ENCODE measurements around the gene ALDH8A1. TPM values are rescaled to one million over a fixed set of nuclear protein-coding genes. Genes with fewer than 3 reads are reported as not detected.
A peak's percentile ranks its signal among the peaks of the same experiment; 100 is the strongest.

Gene ALDH8A1
- polyA plus RNA-seq, 2 of the 4 experiments (the other 2 are of a cell fraction): 0.18 to 0.85 TPM

GRCh38 chr6:134937426-134937825 lies 12.5 kb downstream of the ALDH8A1 start (continued):
- no peak for TF ChIP-seq REST (IDR thresholded peaks at IDR 0.05)
- TF ChIP-seq ZC3H11A (IDR thresholded peaks at IDR 0.05): no peak
- no peak for TF ChIP-seq TP53 (CRISPR knock-in tag; IDR thresholded peaks at IDR 0.05)
- TF ChIP-seq BCL3 (IDR thresholded peaks at IDR 0.05): no peak
- no peak for TF ChIP-seq EHF (CRISPR knock-in tag; IDR thresholded peaks at IDR 0.05)
- TF ChIP-seq HOXA7 (CRISPR knock-in tag; IDR thresholded peaks at IDR 0.05): no peak

GRCh38 chr6:134936931-134937330 lies 13.0 kb downstream of the ALDH8A1 start:
- FAIRE-seq (no peak), ATAC-seq (peak in 1 of 2 experiments; percentile 63; a peak in 3 of 6 replicates), DNase-seq (ENCODE audit: low read depth in 1 of 2, low spot score in 1 of 2) (peak in 1 of 2 experiments; percentile 13)
- TF ChIP-seq RFX5 (IDR thresholded peaks at IDR 0.05) (no peak), GATA3 (IDR thresholded peaks at IDR 0.05; ENCODE audit: borderline replicate concordance) (peak; percentile 27; the same call in 1 of the 2 replicates), EHMT2 (IDR thresholded peaks at IDR 0.05; ENCODE audit: low read depth) (no peak), FOSB (CRISPR knock-in tag; IDR thresholded peaks at IDR 0.05) (no peak), EHF (CRISPR knock-in tag; IDR thresholded peaks at IDR 0.05) (no peak)
- ChIA-PET POLR2A (no interaction called here), CTCF (interaction anchor here (2.5 kb wide), 1 partner anchor 780 kb away, joined by 10 read pairs; no protein-coding TSS in a partner anchor)
- Histone ChIP-seq H3K4me2 (peak overlapping the region; percentile 54), H3K27ac (peak overlapping the region in 1 of 2 experiments; percentile 74; a peak in 3 of 6 replicates), H3K4me1 (peaks cover 43% of the 10 kb centered on the region), H3K4me3 (no peak overlapping the region), H3K9me3 (no peaks in the 10 kb centered on the region)
- 44% methylated on average over 5 of the region's 5 CpGs for WGBS (ENCODE audit: missing lambda C conversion rate)

GRCh38 chr6:134936476-134936875 lies 13.4 kb downstream of the ALDH8A1 start:
- Histone ChIP-seq H3K4me1 (peaks cover 43% of the 10 kb centered on the region), H3K4me3 (no peak overlapping the region), H3K9me3 (no peaks in the 10 kb centered on the region), H3K27ac (peak overlapping the region in 1 of 2 experiments; percentile 74; a peak in 2 of 6 replicates), H3K4me2 (peak overlapping the region; percentile 54; the same call in 2 of the 3 replicates)
- DNase-seq (ENCODE audit: low read depth in 1 of 2, low spot score in 1 of 2) (no peak), ATAC-seq (no peak), FAIRE-seq (no peak)
- POLR2A ChIA-PET: no interaction called here
- TF ChIP-seq JUN (IDR thresholded peaks at IDR 0.05): no peak
- no peak for TF ChIP-seq BCL3 (IDR thresholded peaks at IDR 0.05)
- no peak for TF ChIP-seq ZC3H11A (IDR thresholded peaks at IDR 0.05)
- TF ChIP-seq CBX2 (IDR thresholded peaks at IDR 0.05; ENCODE audit: borderline replicate concordance, low read depth): no peak
- no peak for TF ChIP-seq HOXB13 (CRISPR knock-in tag; IDR thresholded peaks at IDR 0.05; ENCODE audit: low read depth)
- no peak for TF ChIP-seq FOSB (CRISPR knock-in tag; IDR thresholded peaks at IDR 0.05)
- no peak for TF ChIP-seq ELK1 (IDR thresholded peaks at IDR 0.05; ENCODE audit: low read depth, low read length)
- TF ChIP-seq KDM1A (IDR thresholded peaks at IDR 0.05; ENCODE audit: low read depth): no peak
- TF ChIP-seq MAFK (IDR thresholded peaks at IDR 0.05; ENCODE audit: partially characterized antibody): no peak
- no peak for TF ChIP-seq GATA3 (IDR thresholded peaks at IDR 0.05; ENCODE audit: borderline replicate concordance)
- WGBS (ENCODE audit: missing lambda C conversion rate): 88% methylated on average over 5 of the region's 5 CpGs
- CTCF ChIA-PET: interaction anchor here (0.7 to 2.5 kb wide), 2 partner anchors 27 to 780 kb away, joined by 3 to 10 read pairs; no protein-coding TSS in a partner anchor

Data from A549 (cell line).